Stimulated activated CD4-positive, alpha-beta T cell treated with anti-CD3 and anti-CD28 coated beads, Interleukin-12 subunit alpha, Interleukin-12 subunit beta, amount 100 ng/mL, for 48 hours (primary cell): ENCODE results near the gene STOX2.
"Not testable (repeated sequence)": the region's sequence is repeated elsewhere in the genome, so short reads cannot be mapped to it uniquely, and the experiment has no call there.

Experiments used
- DNase-seq, 3 donors: peaks; one replicate each; pipeline ENCODE4 v3.0.0-alpha.2; 2020; ENCODE audit warnings: low read depth in 2 of 3, low spot score in 1 of 3

STOX2 gene

DNA sequence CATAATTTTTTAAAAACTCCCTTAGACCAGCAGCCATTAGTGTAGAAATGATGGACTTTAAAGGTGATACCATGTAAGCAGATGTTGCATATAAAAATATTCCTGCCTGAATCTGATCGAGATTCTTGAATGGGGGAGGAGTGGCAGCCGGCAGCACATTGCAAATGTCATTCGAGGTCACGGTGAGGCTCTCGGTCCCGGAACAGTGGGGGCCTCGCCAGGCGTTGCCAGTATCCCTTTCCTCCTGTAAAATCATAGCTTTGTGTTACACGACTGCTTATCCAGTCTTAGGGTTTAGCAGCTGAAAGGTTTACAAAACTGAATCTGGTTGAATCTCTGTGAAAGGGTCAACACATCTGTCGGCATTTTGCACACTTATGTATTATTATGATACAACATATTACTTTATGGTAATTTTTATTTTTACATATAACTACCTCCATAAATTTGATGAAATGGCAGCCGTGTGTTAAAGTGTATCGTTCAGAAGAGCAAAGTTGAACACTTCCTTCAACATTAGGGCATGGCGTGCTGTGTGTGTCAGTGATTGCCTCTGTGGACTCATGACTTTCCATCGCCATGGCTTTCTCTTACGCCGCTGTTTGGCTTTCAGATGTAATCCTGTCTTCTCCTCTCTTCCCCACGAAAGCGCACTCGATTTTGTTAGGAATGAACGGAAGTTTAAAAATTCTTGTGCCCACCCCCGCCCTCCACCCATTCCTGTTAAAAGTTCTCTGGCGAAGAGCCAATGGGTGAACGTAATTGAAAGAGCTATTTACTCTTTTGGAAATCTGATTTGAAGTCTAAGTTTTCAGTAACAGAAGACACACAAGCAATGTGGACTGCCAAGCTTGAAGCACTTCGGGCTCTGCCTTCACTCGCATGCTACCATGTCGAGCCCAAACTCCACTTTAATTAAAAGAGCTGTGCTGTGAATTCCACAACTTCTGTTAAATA is 114.8 kb downstream of the STOX2 start:
- no peak for DNase-seq

DNA sequence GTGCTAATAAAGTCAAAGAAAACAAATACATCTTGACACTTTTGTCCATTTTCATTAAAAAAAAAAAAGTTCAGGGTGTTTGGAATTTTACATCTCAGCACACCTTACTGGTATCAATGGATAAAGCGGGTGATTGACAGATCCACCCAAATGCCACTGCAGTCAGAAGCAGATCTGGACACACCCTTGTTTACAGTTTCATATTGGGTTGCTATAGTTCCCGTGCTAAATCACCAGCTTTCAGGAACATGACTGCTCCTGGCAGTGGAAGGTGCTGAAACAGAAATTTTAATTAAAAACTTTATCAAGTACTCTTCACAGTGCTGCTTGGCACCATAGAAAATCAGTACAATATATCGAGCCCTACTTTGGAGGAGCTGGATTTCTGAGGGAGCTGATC is 116.3 kb downstream of the STOX2 start:
- no peak for DNase-seq

DNA sequence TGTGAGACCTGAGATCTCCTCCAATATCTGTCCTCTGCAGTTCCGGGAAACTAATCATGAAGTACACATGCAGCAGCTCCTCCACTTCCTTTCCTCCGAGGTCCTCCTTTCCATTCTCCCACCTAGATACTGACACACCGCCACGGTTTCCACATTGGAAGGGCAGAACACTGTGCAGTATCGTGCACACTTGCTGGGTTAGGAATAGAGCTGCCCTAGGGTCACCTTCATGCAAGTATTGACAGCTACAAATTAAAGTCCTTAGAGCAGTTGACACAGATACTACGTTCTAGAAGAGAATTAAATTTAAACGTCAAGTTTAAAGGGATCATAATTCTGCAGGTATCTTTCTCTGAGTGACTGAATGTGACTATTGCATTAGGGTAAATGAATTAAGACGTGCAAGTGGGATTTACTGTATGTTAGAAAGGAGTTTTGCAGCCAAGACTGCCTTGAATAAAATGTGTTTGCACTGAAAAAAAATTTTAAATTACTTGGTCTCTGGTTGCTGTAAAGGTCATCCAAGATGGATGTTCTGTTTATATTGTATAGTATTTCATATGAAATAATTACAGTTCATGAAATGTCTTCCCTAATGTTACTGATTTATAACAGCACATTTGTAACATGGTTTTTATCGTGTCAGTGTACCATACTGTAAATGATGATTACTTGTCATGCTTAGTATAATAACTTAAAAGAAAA is 117.7 kb downstream of the STOX2 start:
- no peak for DNase-seq

DNA sequence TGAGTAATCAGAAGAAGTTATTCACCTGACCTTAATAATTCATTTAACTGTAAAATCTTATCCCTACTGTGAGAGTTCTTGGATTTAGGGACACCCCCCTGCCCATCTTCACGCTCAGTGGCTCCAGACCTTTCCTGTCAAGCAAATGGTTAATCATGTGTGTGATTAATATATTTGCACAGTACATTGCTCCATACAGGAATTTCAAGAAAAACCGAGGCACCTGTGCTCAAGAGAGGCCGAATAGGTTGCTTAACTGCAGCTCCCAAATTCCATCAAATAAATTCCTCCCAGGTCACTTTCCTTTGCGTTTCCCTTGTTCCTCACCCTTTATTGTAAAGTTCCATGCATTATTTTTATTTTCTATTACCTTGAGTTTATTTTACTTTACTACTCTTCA is 119.5 kb downstream of the STOX2 start:
- DNase-seq, result no peak

DNA sequence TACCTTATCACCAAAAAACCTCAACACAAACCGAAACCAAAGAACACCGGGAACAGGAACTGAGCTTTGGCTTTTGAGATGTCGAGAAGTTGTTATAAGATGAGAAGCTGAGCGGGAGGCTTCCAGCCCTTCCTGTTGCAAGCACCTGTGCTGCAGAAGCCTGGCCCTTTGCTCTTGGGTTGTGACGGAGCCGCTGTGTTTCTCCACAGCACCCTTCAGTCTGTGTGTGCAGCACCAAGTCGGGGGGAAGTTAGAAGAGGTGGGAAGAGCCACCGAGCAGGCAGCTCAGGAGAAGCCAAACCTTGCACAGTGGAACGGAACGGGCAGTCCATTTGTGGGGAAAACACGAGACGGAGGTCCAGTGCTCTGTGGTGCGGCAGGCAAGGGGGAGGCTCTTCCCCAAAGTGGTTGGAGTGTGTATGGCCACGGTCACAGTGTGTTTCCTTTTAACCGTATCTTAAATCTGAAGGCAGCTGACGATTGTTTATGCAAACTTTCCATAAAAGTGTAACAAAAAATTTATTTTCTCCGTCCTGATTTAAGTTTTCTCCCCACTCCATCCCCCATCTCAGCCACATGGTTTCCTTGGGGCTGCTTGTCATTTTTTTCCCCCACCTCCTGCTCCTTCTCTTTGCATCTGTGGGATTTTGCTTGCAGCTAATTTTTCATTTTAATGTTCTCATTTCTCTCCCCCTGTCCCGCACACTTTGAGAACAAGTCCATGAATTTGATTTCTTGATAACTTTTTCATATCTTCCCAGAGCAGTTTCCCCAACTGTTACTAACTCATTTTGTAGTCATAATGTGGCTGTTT is 123.7 kb downstream of the STOX2 start:
- peak in 1 of 3 donors; percentile 1 for DNase-seq

DNA sequence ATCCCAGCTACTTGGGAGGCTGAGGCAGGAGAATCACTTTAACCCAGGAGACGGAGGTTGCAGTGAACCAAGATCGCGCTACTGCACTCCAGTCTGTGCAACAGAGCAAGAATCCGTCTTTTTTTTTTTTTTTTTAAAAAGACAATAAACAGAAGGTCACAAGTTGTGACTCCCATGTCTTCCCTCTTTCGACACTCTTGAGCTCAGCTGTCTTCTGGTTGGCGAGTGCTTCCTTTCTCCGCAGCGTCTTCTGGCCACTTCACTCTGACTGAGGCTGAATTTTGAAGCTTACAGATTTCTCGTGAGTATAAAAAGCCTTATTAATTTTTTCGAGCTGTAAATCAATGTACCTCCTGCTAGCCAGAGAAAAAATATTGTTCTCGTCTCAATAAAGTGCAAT is 124.9 kb downstream of the STOX2 start:
- DNase-seq, result no peak

DNA sequence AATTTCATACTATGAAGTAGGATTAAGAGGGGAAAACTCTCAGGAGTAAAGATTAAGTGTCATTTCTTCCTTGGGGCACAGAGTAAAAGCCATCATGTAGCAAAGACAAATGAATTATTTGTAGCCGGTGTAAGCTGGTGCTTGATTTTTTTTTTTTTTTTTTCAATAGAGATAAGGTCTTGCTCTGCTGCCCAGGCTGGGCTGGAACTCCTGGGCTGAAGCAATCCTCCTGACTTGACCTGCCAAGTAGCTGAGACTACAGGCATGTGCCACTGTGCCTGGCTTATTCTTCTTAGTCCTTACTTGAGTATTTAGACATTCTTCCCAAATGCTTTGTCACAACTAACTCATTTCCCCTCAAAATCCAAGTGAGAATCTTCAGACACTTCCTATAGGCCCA is 125.7 kb downstream of the STOX2 start:
- no peak for DNase-seq

DNA sequence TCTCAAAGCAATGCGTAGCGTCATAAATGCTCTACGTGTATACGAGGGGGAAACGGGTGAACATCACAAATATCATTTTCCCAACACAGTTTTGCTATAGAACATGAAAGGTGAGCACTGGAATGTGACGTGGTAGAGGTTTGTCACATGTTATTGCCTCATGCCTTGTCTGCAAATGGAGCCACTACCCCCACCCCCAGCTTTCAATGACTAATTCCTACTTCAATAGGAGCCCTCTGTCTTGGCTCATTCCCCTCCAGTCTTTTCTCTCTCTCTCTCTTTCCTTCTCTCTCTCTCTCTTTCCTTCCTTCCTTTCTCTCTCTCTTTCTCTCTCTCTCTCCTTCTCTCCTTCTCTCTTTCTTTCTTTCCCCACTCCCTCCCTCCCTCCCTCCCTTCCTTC is 127.0 kb downstream of the STOX2 start:
- no peak for DNase-seq

DNA sequence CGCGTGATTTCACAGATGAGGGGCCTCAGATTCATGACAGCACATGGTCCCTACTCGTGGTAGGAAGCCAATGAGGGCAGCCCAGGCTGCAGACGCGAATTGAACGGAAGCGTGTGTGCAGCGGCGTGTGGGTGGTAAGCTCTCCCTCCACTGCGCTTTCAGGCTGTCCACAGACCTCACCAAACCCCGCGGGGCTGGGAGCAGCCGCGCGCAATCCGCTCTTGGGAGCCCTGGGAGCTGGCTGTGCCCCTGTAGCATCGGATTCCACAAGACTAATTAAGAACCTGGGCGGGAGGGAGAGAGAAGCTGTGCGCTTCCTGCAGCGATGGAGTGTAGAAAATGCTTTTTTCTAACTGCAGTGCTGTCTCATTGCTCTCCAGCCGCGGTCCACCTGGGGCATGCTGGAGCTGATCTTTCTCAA is 134.9 kb downstream of the STOX2 start:
- DNase-seq, result peak in 1 of 3 donors; percentile 5

DNA sequence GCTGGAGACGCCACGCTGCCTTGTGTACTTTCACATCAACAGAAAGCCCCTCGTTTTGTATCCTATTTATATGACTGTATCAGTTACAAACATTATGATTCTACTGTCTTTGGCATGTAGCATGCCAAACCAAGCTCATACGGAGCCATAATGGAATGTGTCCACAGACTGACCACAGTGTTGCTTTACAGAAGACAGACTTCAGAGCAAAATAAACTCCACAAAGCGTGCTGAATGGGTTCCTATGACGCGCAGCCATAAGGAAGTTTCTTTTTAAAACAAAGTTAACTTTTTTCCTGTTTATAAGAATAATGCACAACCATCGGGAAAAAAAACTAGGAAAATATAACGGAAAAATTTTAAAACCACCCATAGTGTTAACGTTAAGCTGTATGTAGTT is 136.0 kb downstream of the STOX2 start:
- DNase-seq, result no peak

DNA sequence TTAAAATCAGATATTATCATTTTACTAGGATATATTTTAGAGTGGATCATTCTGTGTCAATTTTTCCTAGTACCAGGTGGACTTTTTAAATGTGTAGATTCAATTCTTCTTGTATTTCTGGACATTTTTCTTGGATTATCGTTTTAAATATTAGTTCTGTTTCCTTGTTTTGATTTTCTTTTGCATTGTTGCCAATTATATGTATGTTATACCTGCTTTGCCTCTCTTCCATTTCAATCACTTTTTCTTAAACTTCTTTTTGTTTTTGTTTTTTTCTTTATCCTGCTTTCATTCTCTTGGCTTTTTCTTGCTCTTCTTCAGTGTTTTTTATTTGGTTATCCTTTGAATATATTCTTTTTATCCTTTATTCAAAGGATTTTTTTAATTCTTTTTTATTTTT is 141.0 kb downstream of the STOX2 start:
- no peak for DNase-seq

DNA sequence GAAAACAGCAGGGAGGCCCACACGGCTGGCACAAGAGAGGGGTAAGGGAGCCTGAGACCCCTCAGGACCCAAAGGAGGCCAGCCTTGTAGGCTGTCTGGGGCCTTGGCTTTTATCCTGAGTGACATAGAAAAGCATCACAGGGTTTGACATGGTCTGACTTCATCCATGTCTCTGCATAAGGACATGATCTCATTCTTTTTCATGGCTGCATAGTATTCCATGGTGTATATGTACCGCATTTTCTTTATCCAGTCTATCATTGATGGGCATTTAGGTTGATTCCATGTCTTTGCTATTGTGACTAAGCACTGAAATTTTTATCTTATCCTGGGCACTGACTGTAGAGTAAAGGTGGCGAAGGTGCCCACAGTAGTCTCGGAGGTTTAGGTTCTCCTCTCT is 146.2 kb downstream of the STOX2 start:
- not testable (repeated sequence) for DNase-seq

DNA sequence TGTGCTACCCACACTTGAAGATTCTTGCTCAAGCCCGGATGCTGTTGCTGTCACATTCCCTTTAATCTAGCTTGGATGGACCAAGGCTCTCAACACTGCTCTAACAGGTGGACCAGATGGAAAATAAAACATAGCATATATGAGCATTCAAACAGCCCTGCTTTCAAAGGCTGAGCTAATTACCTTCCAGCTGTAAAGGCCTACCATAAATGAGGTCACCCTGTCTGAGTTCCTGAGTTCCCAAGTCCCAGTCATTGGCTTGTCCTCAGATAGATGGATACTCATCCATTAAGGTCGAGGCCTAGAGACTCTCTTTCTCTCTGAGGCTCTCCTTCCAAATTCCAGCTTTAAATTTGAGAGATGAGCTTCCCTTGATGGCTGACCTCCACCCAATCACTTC is 147.5 kb downstream of the STOX2 start:
- DNase-seq, result no peak

DNA sequence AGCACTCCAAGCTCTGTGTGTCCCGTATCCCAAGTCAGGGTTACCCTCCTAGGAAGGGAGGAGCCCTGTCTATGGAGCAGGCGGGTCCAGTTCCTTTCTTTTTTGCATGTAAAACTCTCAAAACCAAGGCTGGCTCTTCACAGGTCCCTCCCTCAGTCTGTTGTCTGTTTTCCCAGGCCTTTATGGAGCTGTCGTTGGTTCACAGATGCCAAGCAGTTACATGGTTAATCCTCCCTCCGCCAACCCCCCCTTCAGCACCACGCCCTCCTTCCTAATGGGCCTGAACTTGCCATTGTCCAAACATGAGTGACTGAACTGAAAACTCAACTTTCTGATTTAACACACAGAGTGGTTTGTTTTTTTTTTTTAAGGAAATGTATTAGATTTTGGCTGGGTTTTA is 148.3 kb downstream of the STOX2 start:
- DNase-seq, result no peak

DNA sequence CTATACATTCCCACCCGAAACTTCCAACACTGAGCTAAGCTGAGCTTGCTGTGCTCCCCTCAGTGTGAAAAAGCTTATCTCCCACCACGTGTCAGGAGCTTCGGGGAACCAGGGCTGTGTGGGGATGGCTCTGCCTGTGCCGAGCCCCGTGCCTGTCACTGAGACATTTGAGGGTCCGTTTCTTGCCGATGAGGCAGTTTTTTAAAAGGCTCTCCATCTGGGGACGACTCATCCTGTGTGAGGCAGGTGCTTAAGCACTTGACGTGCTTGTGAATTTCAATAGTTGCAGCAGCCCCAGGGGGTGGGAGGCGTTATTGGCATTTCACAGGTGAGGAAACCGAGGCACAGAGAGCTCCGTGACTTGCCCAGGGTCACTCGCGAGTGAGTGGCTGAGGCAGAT is 151.8 kb downstream of the STOX2 start:
- DNase-seq, result no peak

DNA sequence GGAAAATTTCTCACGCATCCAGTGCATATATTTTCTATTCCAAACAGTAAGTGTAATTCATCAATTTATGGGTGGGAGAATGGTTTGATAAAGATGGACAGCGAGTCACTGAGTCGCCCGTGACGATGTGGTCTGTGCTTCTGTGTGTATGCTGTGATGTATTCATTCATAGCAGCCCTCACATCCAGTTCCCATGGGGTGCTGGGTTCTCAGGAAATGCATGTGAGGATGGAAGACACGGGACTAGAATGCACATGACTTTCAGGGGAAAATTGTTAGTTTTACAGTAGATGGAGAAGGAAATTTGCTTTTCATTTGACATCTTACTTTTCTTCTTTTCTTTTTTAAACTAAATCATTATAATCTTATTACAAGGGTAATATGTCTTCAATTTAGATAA is 152.9 kb downstream of the STOX2 start:
- no peak for DNase-seq

DNA sequence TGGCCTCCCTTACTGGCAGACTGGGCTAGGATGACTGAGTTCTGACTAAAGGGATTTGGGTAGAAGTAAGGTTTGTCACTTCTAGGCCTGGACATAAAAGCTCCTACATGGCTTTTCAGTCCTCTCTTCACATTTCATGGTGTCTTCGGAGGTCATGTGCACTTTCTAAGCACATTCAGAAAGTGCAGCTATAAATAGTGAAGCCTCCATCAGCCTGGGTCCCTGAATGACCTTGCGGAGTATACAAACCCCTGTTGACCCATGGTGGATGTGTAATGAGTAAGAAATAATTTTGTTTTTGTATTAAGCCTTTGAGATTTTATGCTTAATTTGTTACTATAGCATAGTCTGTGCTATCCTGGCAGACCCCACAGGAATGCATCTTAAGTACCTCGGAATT is 154.0 kb downstream of the STOX2 start:
- no peak for DNase-seq

DNA sequence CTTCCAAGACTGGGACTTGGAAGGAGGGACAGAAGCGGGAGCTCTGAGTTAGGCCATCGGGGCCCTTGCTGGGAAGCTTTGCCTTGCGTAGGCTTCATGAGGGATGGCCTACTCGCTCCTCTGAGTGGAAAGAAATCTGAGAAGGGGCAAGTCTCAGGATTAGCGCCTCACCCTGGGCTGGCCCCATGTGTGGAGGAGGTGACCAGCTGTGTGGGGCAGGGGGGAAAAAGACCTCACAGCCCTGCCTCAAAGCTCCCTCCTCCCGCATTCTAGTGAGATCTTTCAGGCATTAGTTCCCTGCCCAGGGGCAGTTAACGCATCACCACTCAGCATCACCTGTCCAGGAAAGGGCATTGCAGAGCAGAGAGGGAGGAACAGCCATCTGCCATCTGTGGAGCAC is 156.5 kb downstream of the STOX2 start:
- DNase-seq, result no peak

DNA sequence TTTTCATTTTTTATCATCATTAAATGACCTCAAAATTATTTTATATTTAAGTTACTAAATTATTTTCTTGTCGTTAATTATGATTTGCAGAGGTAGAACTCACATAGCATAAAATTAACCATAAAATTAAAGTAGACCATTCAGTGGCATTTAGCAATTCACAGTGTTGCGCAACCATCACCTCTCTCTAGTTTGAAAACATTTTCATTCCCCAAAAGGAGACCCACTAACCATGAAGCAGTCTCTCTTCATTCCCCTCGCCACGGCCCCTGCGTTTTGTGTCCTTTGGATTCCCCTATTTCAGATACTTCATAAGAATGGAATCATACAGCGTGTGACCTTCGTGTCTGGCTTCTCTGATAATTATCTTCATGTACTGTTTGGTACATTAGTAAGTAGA is 157.7 kb downstream of the STOX2 start:
- no peak for DNase-seq

DNA sequence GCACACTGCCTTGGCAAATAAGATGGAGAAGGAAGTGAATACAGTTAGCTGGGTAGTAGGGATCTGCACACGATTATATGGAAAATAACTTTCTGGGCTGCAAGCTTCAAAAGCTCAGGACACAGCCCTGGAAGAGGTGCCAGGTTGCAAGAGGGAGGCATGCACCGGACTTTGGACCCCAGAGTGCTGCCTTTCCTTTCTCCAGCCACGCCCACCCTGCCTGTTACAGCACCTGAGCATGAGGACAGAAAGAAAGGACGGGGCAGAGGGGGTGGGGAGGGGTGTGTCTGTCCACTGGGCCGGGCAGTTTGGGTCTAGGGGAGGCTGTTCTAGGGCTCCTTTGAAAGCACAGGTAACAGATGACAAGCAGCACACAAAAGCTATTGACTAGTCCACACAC is 159.8 kb downstream of the STOX2 start:
- DNase-seq, result no peak

DNA sequence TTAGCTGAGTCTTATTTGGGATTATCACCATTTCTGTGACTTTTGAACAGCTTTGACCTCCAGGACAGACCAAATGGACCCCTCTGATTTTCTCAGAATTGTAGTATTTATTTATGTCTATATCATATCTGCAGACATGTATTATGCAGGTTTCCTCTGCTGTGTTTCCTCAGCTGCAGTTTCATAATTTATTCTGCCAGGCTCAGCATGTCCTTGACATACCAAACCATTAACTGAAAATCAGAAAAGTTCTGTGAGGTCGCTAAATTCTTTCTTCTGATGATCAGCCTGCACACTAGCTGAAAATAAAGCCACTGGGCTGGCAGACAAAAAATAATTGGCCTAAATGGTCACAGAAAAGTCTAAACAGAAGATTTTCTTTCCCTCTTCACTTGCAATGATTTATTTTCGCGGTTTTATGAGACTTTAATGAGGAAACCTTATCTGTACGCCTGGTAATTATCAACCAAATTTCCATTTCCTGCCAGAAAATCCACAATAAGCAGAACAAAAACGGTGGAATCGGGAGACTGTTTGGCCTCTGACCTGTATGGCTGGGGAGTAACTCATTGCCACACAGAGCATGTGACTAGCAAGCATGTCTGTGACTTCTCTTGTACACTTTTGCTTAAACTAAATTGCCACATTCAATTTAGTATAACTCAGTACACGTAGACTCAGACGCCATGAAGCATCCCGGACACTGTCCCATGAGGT is 161.6 kb downstream of the STOX2 start:
- no peak for DNase-seq
